Stimulated activated CD4-positive, alpha-beta T cell treated with anti-CD3 and anti-CD28 coated beads, Interleukin-15, amount 100 ng/mL, for 24 hours (primary cell): ENCODE results near the gene SLC22A12.

ENCODE experiments used
- DNase-seq: peaks from one replicate; pipeline ENCODE4 v3.0.0-alpha.2; 2020

Gene SLC22A12

GRCh38 chr11:64629103-64629502 is 38.1 kb downstream of the SLC22A12 start:
- DNase-seq: no peak

- no peak for DNase-seq
Measured at GRCh38 chr11:64629796-64630562, 39.0 kb downstream of the SLC22A12 start.

- no peak for DNase-seq
Measured at GRCh38 chr11:64631675-64632074, 40.7 kb downstream of the SLC22A12 start.

GRCh38 chr11:64632237-64632636 is 41.2 kb downstream of the SLC22A12 start:
- DNase-seq: no peak

GRCh38 chr11:64632654-64633053 is 41.6 kb downstream of the SLC22A12 start:
- DNase-seq: no peak

- no peak for DNase-seq
Measured at GRCh38 chr11:64633555-64634159, 42.6 kb downstream of the SLC22A12 start.

- no peak for DNase-seq
Measured at GRCh38 chr11:64637334-64638017, 46.5 kb downstream of the SLC22A12 start.

GRCh38 chr11:64638018-64638665 is 47.1 kb downstream of the SLC22A12 start:
- DNase-seq: no peak

- no peak for DNase-seq
Measured at GRCh38 chr11:64638829-64639228, 47.8 kb downstream of the SLC22A12 start.

GRCh38 chr11:64639885-64640284 is 48.9 kb downstream of the SLC22A12 start:
- no peak for DNase-seq

GRCh38 chr11:64641596-64642417 is 50.8 kb downstream of the SLC22A12 start:
- no peak for DNase-seq

GRCh38 chr11:64642418-64642735 is 51.4 kb downstream of the SLC22A12 start:
- no peak for DNase-seq

GRCh38 chr11:64642871-64643255 is 51.8 kb downstream of the SLC22A12 start:
- no peak for DNase-seq

GRCh38 chr11:64643256-64643881 is 52.3 kb downstream of the SLC22A12 start:
- DNase-seq: no peak

GRCh38 chr11:64643920-64644646 is 53.1 kb downstream of the SLC22A12 start:
- DNase-seq: no peak

- no peak for DNase-seq
Measured at GRCh38 chr11:64644647-64645275, 53.7 kb downstream of the SLC22A12 start.

- no peak for DNase-seq
Measured at GRCh38 chr11:64647019-64647779, 56.2 kb downstream of the SLC22A12 start.

- DNase-seq: no peak
Measured at GRCh38 chr11:64648551-64648950, 57.5 kb downstream of the SLC22A12 start.

- no peak for DNase-seq
Measured at GRCh38 chr11:64649291-64649697, 58.3 kb downstream of the SLC22A12 start.

GRCh38 chr11:64650923-64651523 is 60.0 kb downstream of the SLC22A12 start:
- DNase-seq: no peak
